Gastroesophageal sphincter (tissue), 4 donors: ENCODE data around the gene UNK. TPM values are rescaled to one million over a fixed set of nuclear protein-coding genes. Genes with fewer than 3 reads are reported as not detected.

Experiments used
- ATAC-seq: fragments of 150-250 bp; one replicate; pipeline ENCODE4 v1.9.1; 2016; ENCODE audit warnings: mild to moderate bottlenecking, moderate library complexity
- H3K27ac ChIP-seq, 4 donors: fragments of 200-600 bp; sonication (generic) in 3 of 4; 1 replicate in 3 of 4; 2 replicates in 1 of 4; pipeline ENCODE4 v1.5.1; 2016 to 2019
- H3K27me3 ChIP-seq: fragments of 200-600 bp; sonication (generic); one replicate; pipeline ENCODE4 v1.5.1; 2019
- H3K36me3 ChIP-seq, 2 donors: fragments of 200-600 bp; sonication (generic); one replicate each; pipeline ENCODE4 v1.5.1; 2019; ENCODE audit warnings: control low read depth in 1 of 2
- H3K4me1 ChIP-seq, 3 donors: fragments of 200-600 bp; sonication (generic); 1 replicate in 2 of 3; 2 replicates in 1 of 3; pipeline ENCODE4 v1.5.1; 2016 to 2019; ENCODE audit warnings: control low read depth in 2 of 3
- H3K4me3 ChIP-seq, 2 donors: fragments of 200-600 bp; sonication (generic); one replicate each; pipeline ENCODE4 v1.5.1; 2019; ENCODE audit warnings: mild to moderate bottlenecking in 1 of 2, moderate library complexity in 1 of 2
- H3K9me3 ChIP-seq, 3 donors: fragments of 200-600 bp; sonication (generic); one replicate each; pipeline ENCODE4 v1.5.1; 2017 to 2019; ENCODE audit warnings: control low read depth in 2 of 3
- CTCF ChIP-seq, 4 experiments: fragments of 200-600 bp in 2 of 4; fragments of 450-650 bp in 2 of 4; sonication (generic) in 1 of 4; IDR thresholded peaks; one replicate each; pipeline ENCODE4 v1.5.1; 2017 to 2019; ENCODE audit warnings: antibody characterized with exemption in 4 of 4, mild to moderate bottlenecking in 2 of 4, moderate library complexity in 2 of 4
- EP300 ChIP-seq: sonication (generic); formaldehyde crosslinking; IDR thresholded peaks from one replicate; pipeline ENCODE4 v1.6.1; 2017; ENCODE audit warnings: antibody characterized with exemption, mild to moderate bottlenecking
- POLR2A ChIP-seq, 2 donors: fragments of 450-650 bp; IDR thresholded peaks; one replicate each; pipeline ENCODE4 v1.6.1; 2017; ENCODE audit warnings: antibody characterized with exemption in 2 of 2, mild to moderate bottlenecking in 2 of 2, moderate library complexity in 1 of 2
- POLR2AphosphoS5 ChIP-seq: sonication (generic); formaldehyde crosslinking; IDR thresholded peaks from one replicate; pipeline ENCODE4 v1.6.1; 2017; ENCODE audit warnings: antibody characterized with exemption
- WGBS, 2 donors: methylation state at CpG; one replicate each; pipeline ENCODE4 v1.1.5; 2018; ENCODE audit warnings: low coverage in 1 of 2; 5-methylcytosine and 5-hydroxymethylcytosine counted together
- total RNA-seq, 4 donors: library from RNA; depleted of rRNA; stranded (reverse); fragments of >200 nt; gene quantifications; one replicate each; pipeline ENCODE4 v1.1.0, GENCODE V29; 2016

UNK gene
- total RNA-seq, 4 donors from 2014 or later, result 9.8 to 41.6 (median 21.0) TPM

GRCh38 chr17:75836605-75837004 is 52.0 kb downstream of the UNK start:
- ATAC-seq, result no peak
- no peak overlapping the region for H3K27ac ChIP-seq
- TF ChIP-seq EP300 (no peak), CTCF (IDR thresholded peaks at IDR 0.05) (no peak), POLR2AphosphoS5 (no peak), POLR2A (IDR thresholded peaks at IDR 0.05) (no peak)
- no CpG with 5 or more reads among the region's 9 CpGs for WGBS, 2 donors
- H3K4me1 ChIP-seq, result peaks cover 0 to 25% (median 0%) of the 10 kb centered on the region in 3 donors
- no peak overlapping the region for H3K4me3 ChIP-seq
- peaks cover 0 to 64% of the 10 kb centered on the region in 2 donors for H3K36me3 ChIP-seq
- no peaks in the 10 kb centered on the region for H3K27me3 ChIP-seq
- H3K9me3 ChIP-seq, result no peaks in the 10 kb centered on the region

- Histone ChIP-seq H3K4me1 (peaks cover 0 to 13% (median 0%) of the 10 kb centered on the region in 3 donors), H3K4me3 (no peak overlapping the region), H3K36me3 (peaks cover 0 to 68% of the 10 kb centered on the region in 2 donors), H3K9me3 (no peaks in the 10 kb centered on the region), H3K27ac (no peak overlapping the region), H3K27me3 (no peaks in the 10 kb centered on the region)
- ATAC-seq, result no peak
- 66 to 80% methylated on average over 6 to 7 of the region's 7 CpGs for WGBS, 2 donors
- TF ChIP-seq CTCF (IDR thresholded peaks at IDR 0.05), result no peak
- TF ChIP-seq POLR2AphosphoS5, result no peak
- TF ChIP-seq EP300, result no peak
- no peak for TF ChIP-seq POLR2A (IDR thresholded peaks at IDR 0.05)
Measured at GRCh38 chr17:75837899-75838298, 53.3 kb downstream of the UNK start.

GRCh38 chr17:75838410-75838809 is 53.8 kb downstream of the UNK start:
- peaks cover 0 to 11% (median 0%) of the 10 kb centered on the region in 3 donors for H3K4me1 ChIP-seq
- TF ChIP-seq POLR2AphosphoS5 (no peak), CTCF (IDR thresholded peaks at IDR 0.05) (no peak), EP300 (no peak), POLR2A (IDR thresholded peaks at IDR 0.05) (no peak)
- no peaks in the 10 kb centered on the region for H3K9me3 ChIP-seq
- ATAC-seq, result no peak
- no peaks in the 10 kb centered on the region for H3K27me3 ChIP-seq
- H3K36me3 ChIP-seq, result peaks cover 0 to 68% of the 10 kb centered on the region in 2 donors
- H3K27ac ChIP-seq, result no peak overlapping the region
- no peak overlapping the region for H3K4me3 ChIP-seq
- WGBS, 2 donors, result 87 to 93% methylated on average over 3 to 4 of the region's 15 CpGs

GRCh38 chr17:75839942-75840798 is 55.6 kb downstream of the UNK start:
- H3K9me3 ChIP-seq, result no peaks in the 10 kb centered on the region
- peaks cover 0 to 54% of the 10 kb centered on the region in 2 donors for H3K36me3 ChIP-seq
- WGBS, 2 donors, result 76 to 100% methylated on average over 1 to 7 of the region's 36 CpGs
- peaks cover 0 to 19% (median 9%) of the 10 kb centered on the region in 3 donors for H3K4me1 ChIP-seq
- H3K4me3 ChIP-seq, result no peak overlapping the region
- TF ChIP-seq POLR2AphosphoS5 (no peak), CTCF (IDR thresholded peaks at IDR 0.05) (no peak), EP300 (no peak), POLR2A (IDR thresholded peaks at IDR 0.05) (no peak)
- H3K27me3 ChIP-seq, result no peaks in the 10 kb centered on the region
- H3K27ac ChIP-seq, result no peak overlapping the region
- no peak for ATAC-seq

GRCh38 chr17:75840799-75841164 is 56.2 kb downstream of the UNK start:
- Histone ChIP-seq H3K27me3 (no peaks in the 10 kb centered on the region), H3K9me3 (no peaks in the 10 kb centered on the region), H3K27ac (no peak overlapping the region), H3K4me1 (peaks cover 0 to 19% (median 15%) of the 10 kb centered on the region in 3 donors), H3K4me3 (no peak overlapping the region), H3K36me3 (peaks cover 0 to 54% of the 10 kb centered on the region in 2 donors)
- ATAC-seq, result no peak
- WGBS, 2 donors, result 72% methylated on average over 2 of the region's 7 CpGs; no CpG with 5 or more reads in 1 of the 2 donors
- no peak for TF ChIP-seq POLR2A (IDR thresholded peaks at IDR 0.05)
- TF ChIP-seq EP300, result no peak
- no peak for TF ChIP-seq POLR2AphosphoS5
